COLO668 (cell line): ENCODE results near the gene MBNL3.

Experiments
- DNase-seq: peaks from one replicate; lab custom pipeline; 2025; ENCODE audit not compliant: unreplicated experiment; lab: John Stamatoyannopoulos, UW

Gene MBNL3

DNA sequence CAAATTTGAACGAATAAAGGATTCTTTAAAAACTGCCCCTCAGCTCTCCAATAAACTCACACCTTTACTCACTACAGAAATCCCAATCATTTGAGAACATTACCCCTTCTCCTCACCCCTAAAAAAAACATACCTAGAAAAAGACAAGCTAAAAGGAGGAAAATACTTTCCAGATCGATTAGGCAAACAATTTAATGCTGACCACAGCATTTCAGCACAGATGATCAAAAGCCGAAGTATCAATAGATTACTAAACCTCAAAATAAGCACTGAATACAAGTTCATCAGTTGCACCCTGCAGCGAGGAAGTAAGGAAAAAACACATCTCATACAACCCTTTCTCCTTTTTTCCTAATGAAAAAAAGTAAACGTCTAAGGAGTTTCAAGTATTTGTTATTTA, 65.5 kb downstream of the MBNL3 start:
- DNase-seq: no peak

DNA sequence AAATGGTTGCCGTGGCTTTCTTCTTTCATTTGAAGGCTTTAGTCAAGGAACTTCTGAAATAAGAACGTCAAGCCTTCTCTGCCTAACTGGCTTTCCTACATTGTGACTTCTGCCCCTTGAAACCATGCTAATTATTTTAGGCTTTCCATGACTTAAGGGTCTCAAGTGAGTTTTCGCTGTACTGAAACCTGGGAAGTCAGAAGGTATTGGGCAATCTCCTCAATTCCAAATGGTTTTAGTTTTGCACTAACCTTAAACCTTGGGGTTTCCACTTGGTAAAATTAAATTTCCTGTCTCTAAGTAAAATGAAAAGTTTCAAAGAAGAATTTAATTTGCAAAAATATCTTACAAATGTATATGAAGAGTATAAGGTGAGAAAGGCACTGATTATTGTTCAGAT, 73.8 kb downstream of the MBNL3 start:
- no peak for DNase-seq

GRCh38 chrX:132414404-132414803, 74.4 kb downstream of the MBNL3 start:
- DNase-seq: no peak

- DNase-seq: no peak
Observed at GRCh38 chrX:132413459-132413858, 75.4 kb downstream of the MBNL3 start.

DNA sequence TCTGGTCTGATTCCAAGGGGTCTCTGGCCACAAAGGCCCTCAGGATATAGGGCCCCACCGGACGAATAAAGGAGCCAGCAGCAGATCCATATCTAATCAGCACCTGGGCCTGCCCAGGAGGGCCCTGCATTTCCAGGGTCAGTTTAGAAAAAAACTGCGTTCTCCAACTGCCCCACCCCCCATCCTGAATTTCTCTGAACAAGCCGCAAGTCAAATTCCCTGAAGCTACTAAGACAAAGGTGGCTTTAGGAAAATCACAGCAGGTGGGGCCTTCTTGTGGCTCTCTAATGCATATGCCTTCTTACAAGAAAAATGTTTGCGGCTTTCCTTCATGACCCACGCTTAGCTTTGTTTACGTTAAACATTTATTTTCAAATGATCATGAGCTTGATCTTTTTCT, 76.6 kb downstream of the MBNL3 start:
- no peak for DNase-seq

DNA sequence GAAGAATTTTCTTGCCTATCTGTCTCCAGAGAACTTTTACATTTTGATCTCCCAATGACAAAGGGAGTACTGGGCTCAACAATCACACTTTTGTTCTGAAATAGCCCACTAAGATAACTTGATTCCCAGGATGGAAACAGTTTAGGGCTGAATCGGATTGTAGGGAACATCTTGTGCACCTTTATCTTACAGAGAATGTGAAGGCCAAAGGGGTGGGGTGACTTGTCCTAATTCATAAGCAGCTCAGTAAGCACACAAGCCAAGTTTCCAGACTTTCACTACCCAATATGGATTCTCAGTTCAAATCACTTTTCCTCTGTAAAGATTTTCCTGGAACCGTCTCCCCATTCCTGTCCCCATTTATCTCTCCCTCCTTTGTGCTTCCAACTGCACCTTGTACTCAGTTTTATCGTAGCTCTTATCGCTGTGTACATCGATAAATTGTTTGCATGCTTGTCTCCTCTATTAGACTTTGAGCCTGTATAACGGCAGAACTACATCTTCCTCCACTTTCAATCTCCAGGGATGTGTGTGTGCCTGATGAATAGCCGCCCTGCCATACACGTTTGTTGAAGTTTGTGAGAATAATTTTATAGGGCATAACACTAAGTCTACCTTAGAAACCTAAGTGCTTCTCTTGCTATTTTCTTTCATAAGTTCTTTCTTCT, 77.4 kb downstream of the MBNL3 start:
- DNase-seq: no peak

DNA sequence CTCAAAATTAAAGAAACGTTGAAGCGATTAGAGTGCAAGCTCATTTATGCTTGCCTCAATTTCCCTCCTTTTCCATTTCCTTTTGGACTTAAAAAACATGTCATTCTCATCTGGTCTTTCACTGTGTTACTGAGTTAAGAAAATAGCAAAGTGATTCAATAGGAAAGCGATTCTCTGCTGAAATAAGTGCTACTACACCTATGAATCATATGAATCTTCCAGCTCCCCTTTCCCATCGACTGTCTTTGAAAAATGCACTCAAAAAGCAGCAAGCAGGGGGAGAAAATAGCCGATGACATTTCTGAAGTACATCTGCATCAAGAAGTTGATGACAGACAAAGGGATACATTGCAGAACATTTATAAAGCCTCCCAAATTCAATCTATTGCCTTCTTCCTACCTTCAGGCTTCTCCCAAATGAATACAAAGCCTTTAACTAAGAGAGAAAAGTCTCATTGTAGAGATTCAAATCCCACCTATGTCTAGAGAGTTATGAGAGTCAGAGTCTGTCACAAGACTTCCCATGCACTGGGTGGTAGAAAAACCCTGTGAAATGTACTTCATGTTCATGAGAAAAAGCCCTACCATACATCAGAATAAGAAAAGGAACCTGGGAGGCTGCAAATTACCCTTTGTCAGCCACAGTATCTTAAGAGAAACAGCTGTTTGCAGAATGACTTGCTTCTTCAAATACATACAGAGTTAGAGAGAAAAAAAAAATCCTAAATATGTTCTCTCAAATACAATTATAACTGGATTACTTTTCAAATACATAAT, 78.9 kb downstream of the MBNL3 start:
- DNase-seq: no peak

GRCh38 chrX:132407691-132408090, 81.1 kb downstream of the MBNL3 start:
- DNase-seq: no peak

GRCh38 chrX:132406106-132406505, 82.7 kb downstream of the MBNL3 start:
- DNase-seq: no peak

DNA sequence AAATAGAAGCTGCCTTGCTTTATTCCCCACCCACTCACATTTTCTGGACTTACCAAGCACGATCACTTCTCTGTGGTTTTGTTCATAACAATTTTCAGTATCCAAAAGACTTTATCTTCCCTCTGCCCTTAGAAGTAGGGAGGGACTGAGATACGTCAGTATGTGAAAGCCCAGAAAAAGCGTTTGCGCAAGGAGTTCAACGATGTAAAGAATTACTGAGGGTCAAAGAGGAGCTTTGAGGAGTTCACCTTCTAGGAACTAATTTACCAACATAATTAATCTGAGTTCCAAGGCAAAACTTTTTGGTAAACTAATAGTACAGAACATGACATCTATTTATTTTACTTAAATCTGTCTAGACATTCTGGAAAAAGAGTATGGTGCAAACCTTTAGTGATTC, 84.6 kb downstream of the MBNL3 start:
- DNase-seq: no peak

- no peak for DNase-seq
Observed at GRCh38 chrX:132401935-132402334, 86.9 kb downstream of the MBNL3 start.

GRCh38 chrX:132400706-132401105, 88.1 kb downstream of the MBNL3 start:
- no peak for DNase-seq

GRCh38 chrX:132395645-132396044, 93.2 kb downstream of the MBNL3 start:
- DNase-seq: no peak

GRCh38 chrX:132395026-132395425, 93.8 kb downstream of the MBNL3 start:
- DNase-seq: no peak

DNA sequence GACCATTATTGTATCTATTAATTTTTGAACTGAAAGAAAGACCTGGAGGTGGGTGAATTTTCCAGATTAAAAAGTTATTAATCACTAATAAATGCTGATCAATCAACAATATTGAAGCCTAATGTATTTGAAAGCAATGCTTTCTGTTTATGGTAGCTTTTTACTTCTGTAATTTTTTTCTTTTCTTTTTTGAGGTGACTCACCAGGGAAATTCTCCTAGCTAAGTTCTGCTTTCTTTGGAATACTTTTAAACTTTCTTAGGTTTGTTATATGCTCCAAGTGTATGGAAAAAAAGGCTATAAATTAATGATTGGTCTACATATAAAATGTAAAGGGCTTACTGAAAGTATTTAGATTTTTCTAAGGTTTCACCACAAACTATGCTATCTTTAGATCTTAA, 94.2 kb downstream of the MBNL3 start:
- no peak for DNase-seq

- DNase-seq: no peak
Observed at GRCh38 chrX:132393992-132394391, 94.8 kb downstream of the MBNL3 start.

- DNase-seq: no peak
Observed at GRCh38 chrX:132393485-132393884, 95.4 kb downstream of the MBNL3 start.

DNA sequence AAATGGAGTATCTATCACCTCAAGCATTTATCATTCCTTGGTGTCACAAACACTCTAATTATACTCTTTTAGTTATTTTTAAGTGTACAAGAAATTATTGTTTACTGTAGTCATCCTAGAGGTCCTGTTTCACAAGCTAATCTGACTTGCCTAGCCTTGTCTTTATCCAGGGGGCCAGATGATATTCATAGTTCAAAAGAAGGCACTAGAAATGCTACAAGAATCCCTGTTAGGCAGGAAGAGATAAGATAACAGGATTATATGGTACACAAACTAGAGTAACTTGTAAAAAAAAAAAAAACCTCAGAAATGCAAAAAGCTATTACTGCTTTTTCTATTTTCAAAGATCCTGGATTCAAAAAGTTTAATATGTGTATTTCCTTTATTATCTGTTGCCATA, 95.8 kb downstream of the MBNL3 start:
- no peak for DNase-seq

DNA sequence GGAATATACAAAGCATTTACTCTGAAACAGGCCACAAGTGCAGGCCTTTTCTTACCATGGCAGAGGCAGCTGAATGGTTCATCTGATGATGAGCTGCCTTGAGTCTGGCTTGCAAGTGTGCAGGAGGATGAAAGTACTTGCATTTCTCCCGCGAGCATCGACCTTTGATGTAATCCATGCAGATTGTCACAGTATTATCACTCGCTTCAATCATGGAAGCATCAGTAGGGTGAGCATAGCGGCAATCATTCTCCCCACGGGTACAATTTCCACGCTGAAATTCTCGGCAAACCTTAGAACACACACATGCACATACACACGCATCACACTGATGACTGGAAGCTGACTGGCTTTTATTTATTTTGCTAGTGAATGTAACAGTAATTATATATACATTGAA, 98.0 kb downstream of the MBNL3 start:
- no peak for DNase-seq

DNA sequence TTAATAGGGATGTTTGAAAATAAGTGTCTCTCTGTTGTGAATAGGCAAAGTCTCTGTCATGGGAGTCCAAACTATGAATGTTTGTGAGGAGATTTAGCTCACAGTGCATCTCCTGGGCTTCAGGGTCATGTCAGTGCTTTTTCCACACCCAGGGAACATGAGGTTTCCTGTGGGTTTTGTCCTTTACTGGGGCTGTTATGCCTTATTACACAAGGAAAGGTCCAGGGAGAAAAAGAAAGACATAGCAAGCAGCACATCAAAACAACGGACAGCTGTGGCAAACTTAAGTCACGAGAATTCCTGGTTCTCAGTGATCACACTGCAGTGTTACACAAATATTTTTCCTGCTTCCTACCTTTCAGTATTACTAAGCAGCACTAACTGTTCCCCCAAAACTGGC, 99.4 kb downstream of the MBNL3 start:
- no peak for DNase-seq

DNA sequence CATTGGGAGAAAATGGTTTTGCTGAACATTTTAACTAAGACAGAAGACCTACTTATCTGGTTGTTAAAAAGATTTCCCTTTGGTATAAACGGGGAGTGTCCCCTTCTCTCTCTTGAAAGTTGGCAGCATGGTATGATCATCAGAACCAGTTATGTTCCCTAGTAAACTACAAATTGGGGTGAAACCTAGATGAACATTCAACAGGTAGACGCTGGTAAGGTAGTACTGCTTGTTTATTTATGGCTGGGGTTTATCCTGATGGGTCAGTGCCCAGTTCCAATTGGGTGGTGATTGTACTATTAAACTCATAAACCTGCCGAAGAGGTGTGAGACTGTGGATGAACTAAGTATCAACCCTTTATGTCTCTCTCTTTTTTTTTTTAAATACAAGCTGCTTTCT, 100.5 kb downstream of the MBNL3 start:
- DNase-seq: no peak

DNA sequence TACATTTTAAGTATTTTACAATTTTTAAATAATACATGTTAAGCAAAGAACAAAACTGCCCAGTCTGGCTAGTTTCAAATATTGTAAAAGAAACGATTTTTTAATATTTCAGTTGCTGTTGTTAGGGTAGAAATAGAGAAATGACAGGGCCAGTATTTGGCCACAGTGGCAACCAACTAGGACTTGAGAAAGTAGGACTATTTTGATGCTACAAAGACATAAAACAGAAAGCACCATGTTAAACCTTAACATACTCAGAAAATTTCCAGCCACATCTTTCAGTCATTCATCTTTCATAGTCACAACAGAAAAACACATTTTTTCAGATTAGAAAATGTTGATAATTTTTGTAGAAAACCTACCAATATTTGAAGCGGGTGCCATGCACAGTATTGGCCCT, 104.5 kb downstream of the MBNL3 start:
- DNase-seq: no peak

GRCh38 chrX:132382068-132382467, 106.8 kb downstream of the MBNL3 start:
- DNase-seq: no peak
